OCI-LY3 (cell line): Measurements from ENCODE around the gene ABI1.
"Not testable (repeated sequence)": the region's sequence is repeated elsewhere in the genome, so short reads cannot be mapped to it uniquely, and the experiment has no call there.

Experiments
- H2AFZ ChIP-seq: fragments of 200-600, 300-600 bp; shearing (Covaris generic); 2 replicates; pipeline ENCODE4 v1.6.0; 2014; ENCODE audit warnings: antibody characterized with exemption, low read depth, low read length
- H3K27ac ChIP-seq: fragments of 200-600, 300-600 bp; sonication (generic); 2 replicates; pipeline ENCODE4 v1.5.1; 2014; ENCODE audit warnings: mild to moderate bottlenecking, low read length, moderate library complexity, mixed read lengths
- H3K27me3 ChIP-seq: fragments of 200-600, 300-600 bp; sonication (generic); 2 replicates; pipeline ENCODE4 v1.6.1; 2014; ENCODE audit warnings: low read depth, low read length, mixed read lengths
- H3K36me3 ChIP-seq: fragments of 200-600, 300-600 bp; sonication (generic); replicated peaks from 2 replicates; pipeline ENCODE3; 2014; ENCODE audit warnings: low read depth, low read length, mixed read lengths
- H3K4me1 ChIP-seq: fragments of 300-600, 200-600 bp; sonication (generic); 2 replicates; pipeline ENCODE4 v1.6.1; 2014; ENCODE audit warnings: low read length, mixed read lengths
- H3K4me2 ChIP-seq: fragments of 200-600, 300-600 bp; sonication (generic); 2 replicates; pipeline ENCODE4 v1.6.1; 2014; ENCODE audit warnings: low read length, mixed read lengths
- H3K4me3 ChIP-seq: fragments of 300-600, 200-600 bp; sonication (generic); 2 replicates; pipeline ENCODE4 v1.5.1; 2014; ENCODE audit warnings: antibody characterized with exemption, mild to moderate bottlenecking, low read length, moderate library complexity
- H3K79me2 ChIP-seq: fragments of 300-600, 200-600 bp; shearing (Covaris generic); 2 replicates; pipeline ENCODE4 v1.6.1; 2014; ENCODE audit warnings: mild to moderate bottlenecking, low read length, mixed read lengths
- H3K9ac ChIP-seq: fragments of 300-600, 200-600 bp; shearing (Covaris generic); 2 replicates; pipeline ENCODE4 v1.6.0; 2014; ENCODE audit warnings: mild to moderate bottlenecking, low read length, moderate library complexity
- H3K9me3 ChIP-seq: fragments of 200-600, 300-600 bp; shearing (Covaris generic); 2 replicates; pipeline ENCODE4 v1.6.1; 2014; ENCODE audit warnings: low read length, mixed read lengths; ENCODE audit not compliant: insufficient read depth
- H4K20me1 ChIP-seq: fragments of 200-600, 300-600 bp; sonication (generic); 2 replicates; pipeline ENCODE4 v1.6.1; 2016; ENCODE audit warnings: low read length, mixed read lengths; ENCODE audit not compliant: insufficient read depth
- EZH2phosphoT487 ChIP-seq: fragments of 200-600 bp; shearing (Covaris generic); IDR thresholded peaks from 2 replicates; pipeline ENCODE4 v1.6.1; 2018; ENCODE audit warnings: antibody characterized with exemption, mixed run types, low read depth
- TF ChIP-seq, protein P1 (sequence below): fragments of 200-600, 300-600 bp; sonication (generic); IDR thresholded peaks from 2 replicates; pipeline ENCODE4 v1.5.1; 2014; ENCODE audit warnings: antibody characterized with exemption, low read length, low read depth

ABI1 gene

DNA sequence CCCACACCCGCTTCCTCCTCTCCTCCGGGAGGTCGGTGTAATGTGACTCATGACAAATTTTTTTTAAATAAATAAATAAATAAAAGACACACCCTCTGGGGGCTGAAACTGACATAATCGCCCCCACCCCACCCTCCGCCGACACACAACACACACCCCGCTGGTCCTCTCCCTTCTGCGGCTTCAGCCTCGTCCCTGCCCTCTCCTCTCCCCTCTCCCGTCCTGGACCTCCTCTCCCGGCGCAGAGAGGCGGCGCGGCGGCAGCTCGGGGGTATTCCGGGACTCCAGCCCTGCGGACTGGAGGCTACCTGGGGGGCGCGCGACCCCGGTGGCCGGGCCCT is 686 bp downstream of the ABI1 start:
- H3K4me3 ChIP-seq: peak overlapping the region; percentile 80
- peaks cover 57% of the 10 kb centered on the region for H3K79me2 ChIP-seq
- H3K4me2 ChIP-seq: peak overlapping the region; percentile 89
- TF ChIP-seq, protein P1, sequence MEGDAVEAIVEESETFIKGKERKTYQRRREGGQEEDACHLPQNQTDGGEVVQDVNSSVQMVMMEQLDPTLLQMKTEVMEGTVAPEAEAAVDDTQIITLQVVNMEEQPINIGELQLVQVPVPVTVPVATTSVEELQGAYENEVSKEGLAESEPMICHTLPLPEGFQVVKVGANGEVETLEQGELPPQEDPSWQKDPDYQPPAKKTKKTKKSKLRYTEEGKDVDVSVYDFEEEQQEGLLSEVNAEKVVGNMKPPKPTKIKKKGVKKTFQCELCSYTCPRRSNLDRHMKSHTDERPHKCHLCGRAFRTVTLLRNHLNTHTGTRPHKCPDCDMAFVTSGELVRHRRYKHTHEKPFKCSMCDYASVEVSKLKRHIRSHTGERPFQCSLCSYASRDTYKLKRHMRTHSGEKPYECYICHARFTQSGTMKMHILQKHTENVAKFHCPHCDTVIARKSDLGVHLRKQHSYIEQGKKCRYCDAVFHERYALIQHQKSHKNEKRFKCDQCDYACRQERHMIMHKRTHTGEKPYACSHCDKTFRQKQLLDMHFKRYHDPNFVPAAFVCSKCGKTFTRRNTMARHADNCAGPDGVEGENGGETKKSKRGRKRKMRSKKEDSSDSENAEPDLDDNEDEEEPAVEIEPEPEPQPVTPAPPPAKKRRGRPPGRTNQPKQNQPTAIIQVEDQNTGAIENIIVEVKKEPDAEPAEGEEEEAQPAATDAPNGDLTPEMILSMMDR: no peak
- no peak for TF ChIP-seq EZH2phosphoT487
- H3K4me1 ChIP-seq: peaks cover 27% of the 10 kb centered on the region
- H3K27ac ChIP-seq: peak overlapping the region; percentile 82
- peaks cover 5% of the 10 kb centered on the region for H3K36me3 ChIP-seq
- H2AFZ ChIP-seq: no peak overlapping the region
- H4K20me1 ChIP-seq: peaks cover 40% of the 10 kb centered on the region
- peak overlapping the region; percentile 89 for H3K9ac ChIP-seq
- H3K9me3 ChIP-seq: no peaks in the 10 kb centered on the region
- H3K27me3 ChIP-seq: no peaks in the 10 kb centered on the region

- Histone ChIP-seq H3K36me3 (peaks cover 8% of the 10 kb centered on the region), H3K27me3 (no peaks in the 10 kb centered on the region), H3K4me1 (peaks cover 28% of the 10 kb centered on the region), H3K4me2 (peak overlapping the region; percentile 89), H2AFZ (no peak overlapping the region), H3K27ac (peak overlapping the region; percentile 82), H3K79me2 (peaks cover 63% of the 10 kb centered on the region), H3K9me3 (no peaks in the 10 kb centered on the region), H3K9ac (peak overlapping the region; percentile 89), H4K20me1 (peaks cover 46% of the 10 kb centered on the region), H3K4me3 (peak overlapping the region; percentile 80)
- no peak for TF ChIP-seq EZH2phosphoT487
- TF ChIP-seq, protein P1: no peak
Observed at GRCh38 chr10:26859241-26860101, 1.3 kb downstream of the ABI1 start.

DNA sequence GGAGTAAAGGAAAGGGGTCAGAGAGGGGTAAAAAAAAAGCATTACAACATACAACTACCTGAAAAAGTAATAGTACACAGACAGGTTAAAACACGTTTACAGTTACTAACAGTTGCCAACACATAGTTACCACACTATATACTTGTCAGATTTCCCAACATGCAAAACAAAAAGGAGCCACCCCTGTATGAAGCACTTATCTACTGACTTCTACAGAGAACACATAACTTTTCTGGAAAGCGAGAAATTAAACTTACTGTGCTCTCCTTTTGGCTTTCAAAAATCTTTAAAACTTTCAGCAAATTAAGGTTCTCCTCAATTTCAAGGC is 2.1 kb downstream of the ABI1 start:
- Histone ChIP-seq H3K4me2 (peak overlapping the region; percentile 89), H3K27ac (peak overlapping the region; percentile 82), H4K20me1 (peaks cover 54% of the 10 kb centered on the region), H3K4me1 (peaks cover 28% of the 10 kb centered on the region), H2AFZ (no peak overlapping the region), H3K79me2 (peaks cover 71% of the 10 kb centered on the region), H3K9me3 (no peaks in the 10 kb centered on the region), H3K9ac (peak overlapping the region; percentile 89), H3K27me3 (no peaks in the 10 kb centered on the region), H3K36me3 (peaks cover 16% of the 10 kb centered on the region), H3K4me3 (peak overlapping the region; percentile 80)
- no peak for TF ChIP-seq EZH2phosphoT487
- TF ChIP-seq, protein P1: no peak

GRCh38 chr10:26857991-26858706 is 2.6 kb downstream of the ABI1 start:
- Histone ChIP-seq H3K4me1 (peaks cover 28% of the 10 kb centered on the region), H3K4me2 (peak overlapping the region; percentile 89), H3K79me2 (peaks cover 76% of the 10 kb centered on the region), H3K4me3 (peak overlapping the region; percentile 80), H3K27me3 (no peaks in the 10 kb centered on the region), H2AFZ (no peak overlapping the region), H3K9ac (peak overlapping the region; percentile 89), H3K27ac (peak overlapping the region; percentile 82), H3K9me3 (no peaks in the 10 kb centered on the region), H4K20me1 (peaks cover 59% of the 10 kb centered on the region), H3K36me3 (peaks cover 16% of the 10 kb centered on the region)
- TF ChIP-seq, protein P1: no peak; the same call in 1 of the 2 replicates
- no peak for TF ChIP-seq EZH2phosphoT487

DNA sequence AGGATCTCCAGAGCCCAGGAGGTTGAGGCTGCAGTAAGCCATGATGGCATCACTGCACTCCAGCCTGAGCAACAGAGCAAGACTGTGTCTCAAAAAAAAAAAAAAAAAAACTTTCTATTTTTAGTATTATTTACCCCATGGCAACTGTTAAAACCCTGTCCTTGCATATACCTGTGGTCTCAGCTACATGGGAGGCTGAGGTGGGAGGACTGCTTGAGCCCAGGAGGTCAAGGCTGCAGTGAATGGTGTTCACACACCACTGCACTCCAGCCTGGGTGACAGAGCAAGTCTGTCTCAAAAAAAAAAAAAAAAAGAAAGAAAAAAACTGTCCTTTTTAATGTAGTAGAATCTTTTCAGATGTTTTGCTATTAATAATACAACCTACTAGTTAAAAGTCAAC is 3.2 kb downstream of the ABI1 start:
- Histone ChIP-seq H3K36me3 (peaks cover 16% of the 10 kb centered on the region), H3K4me1 (peaks cover 28% of the 10 kb centered on the region), H3K79me2 (peaks cover 82% of the 10 kb centered on the region), H3K4me2 (peak overlapping the region; percentile 89), H4K20me1 (peaks cover 65% of the 10 kb centered on the region), H3K4me3 (peak overlapping the region; percentile 80), H3K27ac (peak overlapping the region; percentile 82)
- not testable (repeated sequence) for H3K27me3 ChIP-seq, H2AFZ ChIP-seq, H3K9ac ChIP-seq, H3K9me3 ChIP-seq
